COLO668 (cell line): ENCODE results near the gene ITGAE.

Experiments
- DNase-seq: peaks from one replicate; lab custom pipeline; 2025; ENCODE audit not compliant: unreplicated experiment; lab: John Stamatoyannopoulos, UW

ITGAE gene

DNA sequence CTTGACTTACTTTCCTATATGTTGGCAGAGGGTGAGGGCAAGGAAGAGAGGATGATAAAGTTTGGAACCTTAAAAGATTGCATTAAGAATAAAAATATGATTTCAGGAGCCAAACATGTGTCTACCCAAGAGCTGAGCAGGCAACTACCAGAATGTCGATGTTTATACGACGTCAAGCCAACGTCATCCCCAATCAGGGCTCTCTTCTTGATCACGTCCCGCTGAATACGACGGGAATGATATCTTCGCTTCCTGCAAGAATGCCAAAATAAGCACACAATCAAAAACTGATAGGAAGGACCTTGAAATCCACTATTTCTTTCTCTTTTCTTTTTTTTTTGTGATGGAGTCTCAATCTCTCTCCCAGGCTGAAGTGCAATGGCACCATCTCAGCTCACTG, 20.1 kb upstream of the ITGAE start:
- no peak for DNase-seq

DNA sequence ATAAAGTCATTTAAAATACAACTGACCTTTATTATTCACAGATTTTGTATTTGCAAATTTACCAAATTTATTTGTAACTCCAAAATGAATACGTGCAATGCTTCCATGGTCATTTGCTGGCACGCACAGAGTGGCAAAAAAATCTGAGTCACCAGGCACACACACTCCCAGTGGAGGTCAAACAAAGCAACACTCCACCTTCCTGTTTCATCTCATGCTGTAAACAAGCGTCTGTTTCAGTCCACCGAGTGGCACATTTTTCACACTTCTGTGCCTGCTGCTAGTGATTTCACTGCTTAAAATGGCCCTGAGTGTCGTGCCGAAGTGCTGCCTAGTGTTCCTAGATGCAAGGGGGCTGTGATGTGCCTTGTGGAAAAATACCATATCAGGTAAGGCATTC, 17.8 kb upstream of the ITGAE start:
- DNase-seq, result no peak

DNA sequence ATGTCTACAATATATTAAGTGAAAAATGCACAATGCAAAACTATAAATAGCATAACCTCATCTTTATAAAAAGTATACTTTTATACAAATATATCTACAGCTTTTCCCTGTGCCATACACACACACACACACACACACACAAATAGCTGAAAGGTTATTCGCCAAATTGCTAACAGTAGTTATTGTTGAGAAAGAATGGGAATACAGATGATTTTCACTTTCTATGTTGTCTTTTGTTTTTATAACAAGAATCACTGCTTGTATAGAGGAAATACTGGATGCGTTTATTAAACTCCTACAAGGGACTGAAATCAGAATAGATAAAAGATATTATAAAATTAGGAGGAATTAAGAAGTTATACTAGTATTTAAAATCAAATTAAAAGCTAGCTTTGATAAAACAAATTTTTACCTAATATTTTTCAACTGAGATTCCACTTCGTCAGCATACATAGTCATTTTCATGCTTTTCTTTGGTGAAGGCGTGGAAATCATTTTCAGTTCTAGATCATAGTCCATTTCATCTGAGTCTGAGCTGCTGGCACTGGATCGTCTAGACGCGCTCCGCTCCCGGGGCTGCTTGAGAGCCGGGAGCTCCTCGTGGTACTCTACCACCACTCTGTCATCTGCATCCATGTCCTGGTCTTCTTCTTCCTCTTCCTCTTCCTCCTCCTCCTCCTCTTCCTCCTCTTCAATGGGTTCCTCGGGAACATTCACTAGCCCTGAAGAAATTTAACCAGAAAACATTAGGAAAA, 17.0 kb upstream of the ITGAE start:
- no peak for DNase-seq

DNA sequence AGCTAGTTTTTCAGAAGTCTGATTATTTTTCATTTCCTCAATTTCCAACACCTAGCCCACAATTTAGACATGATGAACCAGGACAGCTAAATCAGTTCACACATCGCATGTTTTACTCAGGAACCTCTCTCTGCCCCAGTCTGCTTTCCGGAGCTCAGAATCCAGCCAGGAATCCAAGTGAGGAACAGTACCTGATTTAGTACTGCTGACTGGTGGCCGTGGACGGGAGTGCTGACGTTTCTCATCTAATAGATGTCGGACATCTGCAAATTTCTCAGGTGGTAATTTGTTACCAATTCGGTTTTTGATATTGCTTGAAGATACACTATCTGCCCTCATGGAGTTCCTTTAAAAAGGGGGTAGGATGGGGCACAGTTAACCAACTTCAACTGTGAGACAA, 14.9 kb upstream of the ITGAE start:
- no peak for DNase-seq

DNA sequence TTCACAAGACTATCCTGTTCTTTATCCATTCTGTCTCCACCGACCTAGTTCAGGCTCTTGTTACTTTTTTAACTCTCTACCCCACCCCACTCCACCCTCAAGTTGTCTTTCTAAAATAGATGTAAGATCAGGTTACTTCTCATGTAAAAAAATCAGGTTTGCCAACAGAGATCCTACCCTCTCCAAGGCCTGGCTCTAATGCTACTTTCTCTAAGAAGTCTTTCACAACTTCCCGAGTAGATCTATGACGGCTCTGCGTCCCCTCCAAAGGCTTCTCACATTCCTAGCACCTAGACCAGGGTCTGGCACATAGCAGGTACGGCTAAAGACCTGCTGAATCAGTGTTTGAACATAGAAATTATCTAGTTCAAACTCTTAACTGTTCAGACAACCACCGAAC, 14.1 kb upstream of the ITGAE start:
- no peak for DNase-seq

DNA sequence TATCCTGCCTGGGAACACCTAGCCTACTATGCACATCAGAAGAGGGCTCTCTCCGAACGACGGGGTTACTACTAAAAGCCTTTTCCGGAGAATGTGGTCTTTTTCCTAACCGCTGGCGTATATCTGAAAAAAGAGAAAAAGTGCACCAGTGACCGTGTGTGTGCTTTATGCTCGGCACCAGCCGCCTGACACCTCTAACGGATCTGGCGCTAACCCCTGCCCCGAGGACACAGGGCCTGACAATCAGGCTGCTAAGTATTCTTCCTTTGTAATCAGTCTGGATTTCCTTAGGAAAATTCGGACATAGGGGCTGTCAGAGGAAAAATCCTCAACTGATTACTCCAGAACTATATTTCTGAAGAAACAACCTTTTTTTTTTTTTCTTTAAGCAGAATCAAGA, 13.4 kb upstream of the ITGAE start:
- DNase-seq, result no peak

DNA sequence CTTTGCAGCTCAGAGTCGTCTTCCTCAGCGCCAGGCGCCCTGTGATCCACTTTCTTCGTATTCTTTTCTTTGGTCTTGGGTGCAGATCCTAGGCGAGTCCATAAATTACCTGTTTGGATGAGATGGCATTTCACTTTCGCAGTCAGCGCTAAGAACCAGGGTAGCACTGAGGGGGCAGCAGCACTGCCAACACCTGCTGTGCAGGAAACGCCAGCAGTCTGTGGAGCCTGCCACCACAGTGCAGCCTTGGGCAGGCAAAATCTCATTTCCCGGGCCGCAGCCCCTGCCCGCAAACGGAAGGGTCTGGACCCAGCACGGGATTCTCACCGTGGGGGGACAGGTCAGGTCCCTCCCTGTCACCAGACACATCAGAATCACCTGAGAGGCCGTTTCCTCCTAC, 12.2 kb upstream of the ITGAE start:
- no peak for DNase-seq

DNA sequence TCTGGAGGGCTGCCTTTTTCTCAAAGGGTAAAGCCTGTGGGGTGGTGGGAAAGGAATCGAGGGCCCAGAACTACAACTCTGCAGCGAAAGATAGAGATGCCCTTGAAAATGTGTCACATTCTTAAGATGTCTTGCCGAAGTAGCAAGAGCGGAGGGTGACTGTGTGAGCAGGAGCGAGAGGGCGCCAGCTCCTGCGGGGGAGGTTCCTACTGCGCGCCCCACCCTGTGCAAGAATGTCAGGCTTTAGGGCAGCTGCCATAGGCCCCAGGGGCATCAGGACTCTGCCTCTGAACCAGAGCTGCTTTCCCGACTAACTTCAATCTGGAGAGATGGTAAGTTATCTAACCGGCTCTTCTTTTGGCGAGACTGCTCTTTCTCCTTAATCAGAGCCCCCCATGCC, 11.8 kb upstream of the ITGAE start:
- no peak for DNase-seq

DNA sequence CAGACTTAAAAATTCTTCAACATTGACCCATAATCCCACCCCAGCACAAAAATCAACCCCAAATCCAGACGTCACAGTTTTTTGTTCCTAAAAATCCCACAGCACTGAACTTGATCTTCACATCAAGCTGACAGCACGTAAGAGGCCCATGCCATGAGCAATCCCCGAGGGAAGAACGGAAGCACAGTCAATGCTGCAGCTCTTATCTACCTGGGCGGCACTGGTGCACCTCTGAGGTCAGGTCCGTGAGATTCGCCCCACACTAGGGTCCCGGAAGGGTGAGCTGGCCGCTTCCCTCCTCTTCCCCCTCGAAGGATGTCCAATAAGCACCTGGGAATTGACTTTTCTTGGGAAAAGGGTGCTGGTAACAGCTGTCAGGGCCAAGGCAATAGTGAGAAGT, 11.3 kb upstream of the ITGAE start:
- no peak for DNase-seq

DNA sequence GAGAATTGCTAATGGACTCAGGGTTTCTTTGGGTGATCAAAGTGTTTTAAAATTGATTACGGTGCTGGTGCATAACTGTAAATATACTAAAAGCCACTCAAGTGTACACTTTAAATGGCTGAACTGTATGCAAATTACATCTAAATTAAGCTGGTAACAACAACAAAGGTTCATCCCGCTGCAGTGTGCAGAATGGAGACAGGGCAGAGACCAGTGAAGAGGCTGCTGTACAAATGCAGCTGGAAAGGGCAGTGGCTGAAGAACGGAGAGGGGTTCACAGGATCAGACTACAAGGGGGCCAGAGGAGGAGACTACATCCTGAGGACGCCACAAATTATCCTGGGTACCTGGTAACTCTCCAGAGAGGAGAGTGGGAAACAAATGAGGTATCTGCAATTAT, 9.0 kb upstream of the ITGAE start:
- DNase-seq, result no peak

DNA sequence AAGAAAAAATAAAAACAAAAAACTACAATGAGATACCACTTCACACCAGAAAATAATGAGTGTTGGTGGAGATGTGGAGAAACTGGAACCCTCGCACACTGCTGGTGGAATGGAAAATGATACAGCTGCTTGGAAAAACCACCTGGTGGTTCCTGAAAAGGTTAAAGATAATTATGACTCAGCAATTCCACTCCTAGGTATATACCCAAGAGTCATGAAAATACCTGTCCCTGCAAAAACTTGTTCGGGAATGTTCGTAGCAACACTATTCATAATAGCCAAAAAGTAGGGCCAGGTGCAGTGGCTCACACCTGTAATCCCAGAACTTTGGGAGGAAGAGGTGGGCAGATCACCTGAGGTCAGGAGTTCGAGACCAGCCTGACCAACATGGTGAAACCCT, 8.1 kb upstream of the ITGAE start:
- DNase-seq, result no peak

DNA sequence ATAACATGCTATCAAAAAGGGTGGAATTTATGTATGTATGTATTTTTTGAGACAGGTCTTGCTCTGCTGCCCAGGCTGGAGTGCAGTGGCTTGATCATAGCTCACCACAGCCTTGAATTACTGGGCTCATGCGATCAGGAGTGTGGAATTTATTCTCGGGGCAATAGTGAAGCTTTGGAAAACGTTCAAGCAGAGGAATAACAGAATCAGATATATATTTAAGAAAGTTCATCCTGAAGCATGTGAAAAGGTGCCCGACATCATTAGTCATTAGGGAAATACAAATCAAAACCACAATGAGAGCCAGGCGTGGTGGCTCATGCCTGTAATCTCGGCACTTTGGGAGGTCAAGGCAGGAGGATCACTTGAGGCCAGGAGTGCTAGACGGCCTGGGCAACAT, 7.7 kb upstream of the ITGAE start:
- no peak for DNase-seq

DNA sequence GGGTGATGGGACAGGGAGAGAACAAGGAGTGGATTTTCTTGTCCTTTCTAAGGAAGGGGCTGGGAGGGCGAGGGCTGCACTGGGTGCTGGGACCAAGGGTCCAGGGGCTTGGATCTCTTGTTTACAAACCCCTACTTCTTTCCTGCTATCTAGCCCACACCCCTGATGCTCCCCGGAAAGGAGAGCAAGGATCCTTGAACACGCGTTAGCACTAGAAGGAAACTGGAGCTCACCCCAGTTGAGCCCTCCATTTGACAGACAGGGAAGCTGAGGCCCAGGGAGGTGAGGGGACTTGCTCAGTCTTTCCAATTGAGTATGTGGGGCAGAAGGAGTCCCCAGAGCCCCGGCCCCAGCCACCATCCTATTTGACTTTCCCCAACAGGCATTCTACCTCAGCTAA, 4.6 kb upstream of the ITGAE start:
- no peak for DNase-seq

DNA sequence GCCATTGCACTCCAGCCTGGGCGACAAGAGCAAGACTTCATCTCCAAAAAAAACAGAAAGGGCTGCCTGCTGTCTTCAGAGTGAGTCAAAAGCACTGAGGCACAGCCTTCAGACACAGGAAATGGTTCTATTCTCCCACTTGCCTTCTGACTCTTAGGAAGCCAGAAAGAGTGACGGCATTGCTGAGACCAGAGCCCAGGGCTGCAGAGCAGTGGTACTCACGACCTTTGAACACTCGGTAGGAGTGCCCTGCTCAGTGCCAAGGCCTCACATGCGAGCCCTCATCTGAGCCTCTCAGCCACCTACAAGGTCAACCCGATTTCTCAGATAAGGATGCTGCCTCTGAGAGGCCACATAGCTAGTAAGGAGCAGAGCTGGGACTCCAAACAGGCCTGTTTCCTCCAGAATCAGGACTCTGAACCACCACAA, 3.5 kb upstream of the ITGAE start:
- no peak for DNase-seq

DNA sequence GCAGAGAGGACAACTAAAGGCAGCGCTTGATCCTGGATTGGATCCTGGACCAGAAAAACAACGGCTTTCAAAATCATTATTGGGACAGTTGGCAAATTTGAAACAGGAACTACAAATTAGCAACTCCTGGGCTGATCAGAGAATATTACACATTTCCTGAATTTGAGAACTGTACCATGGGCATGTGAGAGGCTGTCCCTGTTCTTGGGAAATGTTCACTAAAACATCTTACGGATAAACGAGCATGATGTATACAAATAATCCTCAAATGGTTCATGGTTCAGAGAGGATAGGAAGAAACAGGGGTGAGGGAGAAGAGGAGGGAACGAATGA, 2.3 kb upstream of the ITGAE start:
- DNase-seq, result no peak

DNA sequence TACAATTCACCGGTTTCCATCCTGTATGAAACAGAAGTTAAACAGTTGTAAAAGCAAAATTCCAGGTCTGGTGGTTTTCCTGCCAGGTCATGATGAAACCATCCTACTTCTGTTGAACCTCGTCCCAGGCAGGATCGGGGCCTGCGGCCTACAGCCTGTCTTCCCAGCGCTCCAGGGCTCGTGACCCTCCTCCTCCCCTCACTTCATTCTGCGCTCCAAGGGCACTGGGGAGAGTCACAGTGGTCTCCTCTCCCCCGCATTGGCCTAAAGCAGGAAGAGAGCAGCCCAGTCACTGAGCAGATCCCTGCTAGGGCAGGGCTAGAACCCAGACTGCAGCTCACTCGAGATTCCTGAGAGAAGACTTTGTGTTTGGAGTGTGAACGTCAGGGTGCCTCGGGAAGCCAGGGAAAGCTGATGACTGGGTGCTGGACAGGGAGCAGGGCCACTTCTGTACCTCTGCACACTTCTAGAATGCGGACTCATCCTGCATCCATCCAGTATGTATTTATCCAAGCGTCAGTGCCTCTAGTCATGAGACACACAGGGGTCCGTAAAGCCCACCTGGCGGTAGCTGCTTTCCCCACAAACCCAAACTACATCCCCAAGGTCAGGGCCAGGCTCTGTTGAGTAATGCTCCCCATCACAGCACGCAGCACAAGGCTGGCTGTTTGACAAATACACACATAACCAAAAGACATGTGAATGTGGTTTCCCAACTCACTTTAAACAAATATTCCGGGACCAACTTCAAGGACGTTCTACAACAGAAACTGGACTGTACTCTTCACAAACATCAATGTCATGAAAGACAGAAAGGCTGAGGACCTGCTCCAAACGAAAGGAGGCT, 1.7 kb upstream of the ITGAE start:
- DNase-seq, result no peak

DNA sequence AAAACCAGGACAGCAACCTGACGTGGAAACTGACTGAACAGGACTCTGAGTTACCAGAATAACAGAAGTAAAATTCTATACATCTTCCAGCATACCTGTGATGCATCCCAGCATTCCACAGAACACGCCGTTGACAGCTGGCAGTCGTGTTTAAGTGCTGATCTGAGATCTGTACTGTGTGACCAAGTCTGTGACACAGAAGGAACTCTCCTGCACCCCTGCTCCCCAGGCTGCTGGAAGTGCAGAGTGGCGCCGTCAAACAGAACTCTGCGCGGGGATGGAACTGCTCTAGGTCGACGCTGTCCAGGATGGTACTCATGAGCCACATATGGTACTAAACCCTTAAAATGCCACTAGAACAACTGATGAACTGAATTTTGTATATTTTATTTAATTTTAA, 804 bp upstream of the ITGAE start:
- no peak for DNase-seq

DNA sequence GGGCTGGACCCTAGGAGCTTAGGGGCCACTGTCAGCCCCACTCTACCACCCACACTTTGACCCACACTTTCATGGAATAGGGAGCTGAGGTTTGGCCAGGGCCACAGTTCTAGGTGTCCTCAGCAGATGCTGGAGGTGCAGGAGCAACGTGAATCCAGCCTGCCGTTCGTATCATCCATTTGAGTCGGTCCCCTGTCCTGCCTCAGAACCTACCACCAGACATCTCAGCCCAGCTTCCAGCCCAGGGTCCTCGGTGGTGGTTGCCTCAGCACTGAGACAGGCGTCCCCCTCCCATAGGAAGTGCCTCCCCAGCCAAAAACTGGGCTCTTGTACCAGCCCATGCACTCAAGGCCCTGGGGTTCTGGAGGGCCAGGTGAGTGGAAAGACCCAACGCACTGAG, 359 bp upstream of the ITGAE start:
- DNase-seq, result no peak

DNA sequence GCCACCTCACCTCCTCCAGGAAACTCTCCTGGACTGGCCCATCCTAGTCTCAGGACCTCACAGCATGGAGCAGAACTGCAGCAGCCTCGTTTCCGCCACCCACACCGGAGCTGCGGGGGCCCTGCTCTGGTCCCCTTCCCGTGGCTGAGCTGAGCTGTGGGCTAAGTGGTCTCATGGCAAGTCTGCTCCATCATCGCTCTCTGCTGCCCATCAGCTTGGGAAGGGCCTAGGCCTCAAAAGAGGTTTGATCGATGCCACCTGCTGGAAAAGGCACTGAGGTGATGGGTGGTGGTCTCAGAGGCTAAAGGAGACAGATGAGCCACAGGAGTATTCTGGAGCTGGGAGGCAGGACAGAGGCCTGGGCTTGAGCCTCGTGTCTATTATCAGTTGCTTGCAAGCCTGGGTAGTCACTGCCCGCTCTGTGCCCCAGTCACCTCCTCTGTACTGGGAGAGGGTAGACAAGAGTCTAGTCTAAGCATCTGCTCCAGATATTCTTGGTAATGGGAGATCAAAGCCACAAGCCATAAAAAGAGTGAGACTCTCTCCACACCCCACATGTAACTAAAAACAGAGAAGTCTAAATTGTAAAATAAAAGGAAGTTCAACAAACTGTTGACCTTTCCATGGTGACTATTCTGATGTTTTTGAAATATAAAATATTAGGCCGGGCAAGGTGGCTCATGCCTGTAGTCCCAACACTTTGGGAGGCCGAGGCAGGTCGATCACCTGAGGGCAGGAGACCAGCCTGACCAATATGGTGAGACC, 1.6 kb downstream of the ITGAE start:
- DNase-seq, result no peak

DNA sequence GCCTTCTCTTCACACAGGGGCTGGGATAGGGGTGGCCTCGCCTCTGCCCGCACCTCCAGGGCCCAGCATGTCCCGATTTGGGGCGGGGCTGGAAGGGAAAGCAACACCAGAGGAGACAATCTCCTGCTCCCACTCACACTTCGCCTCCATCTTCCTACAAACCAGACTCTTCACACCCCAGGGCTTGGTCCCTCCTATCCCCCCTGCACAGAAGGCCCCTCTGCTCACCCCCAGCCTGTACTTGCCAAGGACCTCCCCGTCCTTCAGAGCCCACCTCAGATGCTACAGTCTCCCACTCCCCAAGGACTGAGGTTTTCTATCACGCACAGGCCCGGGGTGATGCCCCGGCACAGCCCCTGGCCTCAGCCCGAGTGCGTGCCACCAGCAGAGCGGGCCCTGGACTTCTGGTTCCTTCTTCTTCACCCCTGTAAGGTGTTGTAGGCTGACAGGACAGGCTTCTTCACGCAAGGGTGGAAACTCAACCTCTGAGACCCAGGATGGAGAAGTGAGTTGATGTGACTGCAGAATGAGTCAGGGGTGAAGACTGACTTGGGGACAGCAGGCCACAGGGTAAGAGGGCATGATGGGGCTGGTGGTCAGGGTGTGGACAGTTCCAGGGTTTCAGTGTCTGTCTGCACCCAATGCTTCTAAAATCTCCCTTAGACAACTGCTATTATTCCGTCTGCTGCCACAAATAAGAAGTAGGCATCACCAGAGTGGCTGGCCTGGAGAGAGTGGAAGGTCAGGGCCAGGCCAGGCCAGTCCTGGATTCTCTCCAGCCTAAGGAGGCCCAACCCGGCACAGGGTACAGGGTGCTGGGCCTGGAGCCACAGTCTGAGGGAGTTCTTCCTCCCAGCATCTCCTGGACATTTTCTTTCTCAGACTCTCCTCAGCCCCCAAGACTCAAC, 2.5 kb downstream of the ITGAE start:
- no peak for DNase-seq

DNA sequence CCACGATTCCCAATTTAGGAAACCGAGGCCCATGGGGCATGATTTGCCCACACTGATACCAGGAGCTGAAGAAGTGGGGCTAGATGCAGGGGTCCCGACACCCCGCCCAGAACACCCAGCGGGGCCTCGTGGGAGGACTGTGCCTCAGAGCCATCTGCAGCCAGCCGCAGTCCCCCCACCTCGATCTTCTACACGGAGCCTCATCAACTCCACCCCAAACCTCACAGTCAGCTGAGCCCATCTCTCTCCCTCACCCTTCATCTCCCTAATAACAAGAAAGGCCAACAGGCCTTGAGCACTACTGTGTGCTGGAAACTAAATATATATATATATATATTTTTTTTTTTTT, 4.2 kb downstream of the ITGAE start:
- no peak for DNase-seq
